Skeletal muscle satellite cell (primary cell): ENCODE measurements around the gene PIK3R6.
"Not testable (repeated sequence)": the region's sequence is repeated elsewhere in the genome, so short reads cannot be mapped to it uniquely, and the experiment has no call there.

Source experiments
- H3K27me3 ChIP-seq: 2 replicates; pipeline ENCODE4 v1.7.0; 2013; ENCODE audit warnings: low read length; ENCODE audit not compliant: control insufficient read depth, insufficient read depth
- H3K36me3 ChIP-seq: 2 replicates; pipeline ENCODE4 v1.7.0; 2013; ENCODE audit warnings: mild to moderate bottlenecking, control low read depth, low read length; ENCODE audit not compliant: insufficient read depth
- H3K4me1 ChIP-seq: 2 replicates; pipeline ENCODE4 v1.7.0; 2013; ENCODE audit warnings: low read length; ENCODE audit not compliant: control insufficient read depth, insufficient read depth
- H3K4me2 ChIP-seq: 2 replicates; pipeline ENCODE4 v1.7.0; 2013; ENCODE audit warnings: mild to moderate bottlenecking, low read length
- H3K4me3 ChIP-seq: 2 replicates; pipeline ENCODE4 v1.7.0; 2013; ENCODE audit warnings: low read length
- H3K9ac ChIP-seq: 2 replicates; pipeline ENCODE4 v1.7.0; 2013; ENCODE audit warnings: mild to moderate bottlenecking, low read depth, low read length, moderate library complexity
- H3K9me3 ChIP-seq: replicated peaks from 2 replicates; pipeline ENCODE4 v1.7.0; 2013; ENCODE audit warnings: mild to moderate bottlenecking, control low read depth, low read length

The PIK3R6 gene

GRCh38 chr17:8806253-8806925 lies 61.1 kb downstream of the PIK3R6 start:
- no peaks in the 10 kb centered on the region for H3K27me3 ChIP-seq
- no peak overlapping the region for H3K9ac ChIP-seq
- H3K9me3 ChIP-seq, result no peaks in the 10 kb centered on the region

GRCh38 chr17:8805396-8805795 lies 62.1 kb downstream of the PIK3R6 start:
- not testable (repeated sequence) for H3K9me3 ChIP-seq, H3K4me1 ChIP-seq, H3K27me3 ChIP-seq, H3K4me2 ChIP-seq, H3K36me3 ChIP-seq, H3K4me3 ChIP-seq, H3K9ac ChIP-seq

More at GRCh38 chr17:8806253-8806925, 61.1 kb downstream of the PIK3R6 start:
- no peaks in the 10 kb centered on the region for H3K4me1 ChIP-seq
- no peak overlapping the region for H3K4me3 ChIP-seq
- H3K4me2 ChIP-seq, result no peak overlapping the region
- H3K36me3 ChIP-seq, result no peaks in the 10 kb centered on the region

GRCh38 chr17:8803531-8804420 lies 63.7 kb downstream of the PIK3R6 start:
- Histone ChIP-seq H3K4me1 (no peaks in the 10 kb centered on the region), H3K9me3 (no peaks in the 10 kb centered on the region), H3K4me3 (no peak overlapping the region), H3K27me3 (peaks cover 3% of the 10 kb centered on the region), H3K9ac (no peak overlapping the region), H3K36me3 (no peaks in the 10 kb centered on the region), H3K4me2 (no peak overlapping the region)

- no peaks in the 10 kb centered on the region for H3K36me3 ChIP-seq
These were observed 66.2 kb downstream of the PIK3R6 start for GRCh38 chr17:8801135-8801840.

GRCh38 chr17:8800656-8801055 lies 66.8 kb downstream of the PIK3R6 start:
- Histone ChIP-seq H3K27me3 (peaks cover 7% of the 10 kb centered on the region), H3K36me3 (no peaks in the 10 kb centered on the region), H3K9me3 (no peaks in the 10 kb centered on the region), H3K4me3 (no peak overlapping the region), H3K9ac (no peak overlapping the region), H3K4me2 (no peak overlapping the region), H3K4me1 (no peaks in the 10 kb centered on the region)

More at GRCh38 chr17:8801135-8801840, 66.2 kb downstream of the PIK3R6 start:
- Histone ChIP-seq H3K4me2 (no peak overlapping the region), H3K4me3 (no peak overlapping the region), H3K9ac (no peak overlapping the region), H3K4me1 (no peaks in the 10 kb centered on the region), H3K27me3 (peaks cover 7% of the 10 kb centered on the region), H3K9me3 (no peaks in the 10 kb centered on the region)

GRCh38 chr17:8799570-8800212 lies 67.8 kb downstream of the PIK3R6 start:
- Histone ChIP-seq H3K4me2 (no peak overlapping the region), H3K9ac (no peak overlapping the region), H3K4me3 (no peak overlapping the region), H3K9me3 (no peaks in the 10 kb centered on the region), H3K27me3 (peaks cover 7% of the 10 kb centered on the region), H3K4me1 (no peaks in the 10 kb centered on the region), H3K36me3 (no peaks in the 10 kb centered on the region)

GRCh38 chr17:8798846-8799569 lies 68.5 kb downstream of the PIK3R6 start, which contains the start of gene MFSD6L:
Gene MFSD6L (minus strand): TSS chr17:8799365. CDS start chr17:8799120, 245 bp downstream.
- Histone ChIP-seq H3K4me3 (no peak within 1 kb of the TSS), H3K4me1 (no peaks in the 10 kb centered on the region), H3K4me2 (no peak within 1 kb of the TSS), H3K9me3 (no peaks in the 10 kb centered on the region), H3K27me3 (peaks cover 7% of the 10 kb centered on the region), H3K9ac (no peak within 1 kb of the TSS), H3K36me3 (no peaks in the 10 kb centered on the region)

GRCh38 chr17:8798176-8798845 lies 69.2 kb downstream of the PIK3R6 start:
- Histone ChIP-seq H3K9me3 (no peaks in the 10 kb centered on the region), H3K4me3 (no peak overlapping the region), H3K4me2 (no peak overlapping the region), H3K4me1 (no peaks in the 10 kb centered on the region), H3K27me3 (peaks cover 7% of the 10 kb centered on the region), H3K36me3 (no peaks in the 10 kb centered on the region), H3K9ac (no peak overlapping the region)

GRCh38 chr17:8797621-8798175 lies 69.8 kb downstream of the PIK3R6 start:
- H3K4me3 ChIP-seq, result no peak overlapping the region
- H3K36me3 ChIP-seq, result no peaks in the 10 kb centered on the region
- H3K9me3 ChIP-seq, result no peaks in the 10 kb centered on the region
- no peaks in the 10 kb centered on the region for H3K4me1 ChIP-seq
- peaks cover 7% of the 10 kb centered on the region for H3K27me3 ChIP-seq
- H3K4me2 ChIP-seq, result no peak overlapping the region
- H3K9ac ChIP-seq, result no peak overlapping the region

GRCh38 chr17:8794636-8795035 lies 72.8 kb downstream of the PIK3R6 start:
- H3K9me3 ChIP-seq, result peaks cover 4% of the 10 kb centered on the region
- H3K4me3 ChIP-seq, result no peak overlapping the region
- H3K36me3 ChIP-seq, result no peaks in the 10 kb centered on the region
- peaks cover 4% of the 10 kb centered on the region for H3K27me3 ChIP-seq
- no peak overlapping the region for H3K4me2 ChIP-seq
- H3K9ac ChIP-seq, result no peak overlapping the region
- no peaks in the 10 kb centered on the region for H3K4me1 ChIP-seq
